ENCODE data around the gene AMPD2.
"Not testable (repeated sequence)": the region's sequence is repeated elsewhere in the genome, so short reads cannot be mapped to it uniquely, and the experiment has no call there.

Gene AMPD2

DNA sequence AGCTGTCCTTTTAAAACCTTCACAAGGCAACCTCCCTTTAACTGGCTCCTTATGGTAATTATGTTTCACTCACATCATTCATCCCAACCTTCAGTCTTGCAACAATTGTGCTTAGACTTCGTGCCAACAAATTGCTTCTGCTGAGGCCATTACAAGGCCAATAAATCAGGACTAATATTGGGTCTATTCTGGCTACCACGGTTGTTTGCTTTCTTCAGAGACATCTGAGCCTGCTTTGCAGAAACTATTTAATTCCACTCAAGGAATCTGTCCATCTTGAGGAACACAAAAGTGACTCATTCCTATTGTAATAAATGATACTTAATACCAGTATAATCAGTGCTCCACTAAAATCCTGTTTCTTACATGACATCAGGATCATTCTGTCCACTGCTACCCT lies 33.7 kb downstream of the AMPD2 start:
- no peak for DNase-seq (ENCODE audit: low read depth)

- no peak for DNase-seq (ENCODE audit: low read depth)
These were observed 34.9 kb downstream of the AMPD2 start for GRCh38 chr1:109654519-109654918.

GRCh38 chr1:109655615-109656519 lies 36.2 kb downstream of the AMPD2 start, which contains the start of gene GSTM4:
Gene GSTM4, plus strand, starts transcription at chr1:109656099. Its CDS starts 291 bp downstream, at chr1:109656390.
- peak; percentile 47 for DNase-seq (ENCODE audit: low read depth)

DNA sequence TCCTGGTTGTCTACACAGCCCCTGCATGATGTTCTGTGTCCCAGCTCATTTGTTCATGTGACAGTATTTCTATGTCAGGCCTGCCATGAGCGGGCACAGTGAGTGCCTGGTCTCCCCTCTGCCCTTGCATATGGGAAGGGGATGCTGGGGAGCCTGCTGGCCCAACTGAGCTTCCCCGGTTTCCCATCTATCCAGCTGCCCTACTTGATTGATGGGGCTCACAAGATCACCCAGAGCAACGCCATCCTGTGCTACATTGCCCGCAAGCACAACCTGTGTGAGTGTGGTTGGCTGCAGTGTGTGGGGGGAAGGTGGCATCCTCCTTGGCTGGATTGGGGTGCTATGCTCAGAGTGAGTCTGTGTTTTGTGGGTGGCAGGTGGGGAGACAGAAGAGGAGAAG lies 37.8 kb downstream of the AMPD2 start:
- DNase-seq (ENCODE audit: low read depth) = no peak

- DNase-seq (ENCODE audit: low read depth) = no peak
These were observed 38.3 kb downstream of the AMPD2 start for GRCh38 chr1:109657970-109658369.

- no peak for DNase-seq (ENCODE audit: low read depth)
These were observed 39.0 kb downstream of the AMPD2 start for GRCh38 chr1:109658533-109659042.

- no peak for DNase-seq (ENCODE audit: low read depth)
These were observed 39.5 kb downstream of the AMPD2 start for GRCh38 chr1:109659145-109659544.

DNA sequence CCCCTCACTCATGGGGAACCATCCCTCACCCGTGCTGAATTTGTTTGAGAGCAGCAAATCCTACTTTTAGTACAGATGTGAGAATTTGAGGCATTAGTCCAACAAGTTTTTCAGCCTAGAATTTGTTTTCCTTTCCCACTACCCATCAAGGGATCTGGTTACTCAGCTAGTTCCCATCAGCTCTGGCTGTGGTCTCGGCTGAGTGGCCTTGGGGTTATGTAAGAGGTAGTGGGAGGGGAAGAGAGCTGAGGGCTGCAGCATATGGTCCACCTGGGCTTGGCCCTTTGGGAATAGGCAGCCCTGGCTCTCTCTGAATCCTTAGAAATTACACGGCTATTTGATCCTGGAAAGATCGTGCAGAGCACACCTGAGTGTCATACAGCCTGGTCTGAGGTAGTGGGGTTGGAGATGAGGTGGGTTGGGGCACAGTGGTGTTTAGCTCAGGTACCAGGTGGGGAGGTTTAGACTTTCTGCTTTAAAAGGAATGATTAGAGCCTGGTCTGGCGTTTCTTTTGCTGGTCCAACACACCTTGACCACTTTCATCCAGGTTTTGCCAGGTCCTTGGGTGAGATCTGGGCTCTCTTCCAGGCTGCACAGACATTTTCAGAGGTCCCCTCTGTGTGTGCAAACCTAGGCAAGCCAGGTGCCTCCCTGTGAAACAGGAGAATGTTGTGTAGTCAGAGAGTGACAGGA lies 40.5 kb downstream of the AMPD2 start:
- no peak for DNase-seq (ENCODE audit: low read depth)

GRCh38 chr1:109660691-109661026 lies 41.0 kb downstream of the AMPD2 start:
- not testable (repeated sequence) for DNase-seq (ENCODE audit: low read depth)

GRCh38 chr1:109661391-109661790 lies 41.8 kb downstream of the AMPD2 start:
- DNase-seq (ENCODE audit: low read depth) = no peak

- no peak for DNase-seq (ENCODE audit: low read depth)
These were observed 45.0 kb downstream of the AMPD2 start for GRCh38 chr1:109664671-109665070.

DNA sequence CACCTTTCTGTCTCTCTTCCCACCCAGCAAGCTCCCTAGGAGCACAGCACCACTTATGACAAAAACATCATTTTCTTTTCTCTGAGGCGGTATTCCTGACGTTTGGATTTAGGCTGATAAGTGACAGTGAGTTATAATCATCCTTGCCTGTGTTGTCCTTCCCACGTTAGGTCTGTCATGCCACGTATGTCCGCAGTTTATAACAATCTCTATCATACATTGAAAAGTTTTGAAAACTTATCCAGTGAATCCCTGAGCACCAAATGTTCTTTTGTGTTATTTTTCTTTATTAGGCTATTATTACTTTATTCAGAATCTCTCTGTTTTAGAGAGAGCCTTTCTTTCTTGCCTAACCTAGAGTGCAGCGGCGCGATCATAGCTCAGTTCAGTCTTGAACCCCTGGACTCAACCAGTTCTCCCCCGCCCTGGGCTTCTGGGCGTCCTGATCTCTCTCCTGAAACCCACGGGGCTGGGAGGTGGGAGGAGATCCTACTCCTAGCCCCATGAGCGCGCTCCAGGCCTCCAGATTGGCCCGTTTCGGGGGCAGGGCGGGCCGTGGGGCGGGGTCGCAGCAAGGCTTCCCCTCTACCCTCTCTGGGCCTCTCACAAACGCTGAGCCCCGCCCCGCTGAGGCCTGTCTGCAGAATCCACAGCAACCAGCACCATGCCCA lies 48.0 kb downstream of the AMPD2 start, which contains the start of gene GSTM2:
GSTM2 (plus strand) TSS at position 606 of the 671 bp plus-strand sequence; CDS start at position 665, 59 bp downstream.
- DNase-seq (ENCODE audit: low read depth) = peak; percentile 52

DNA sequence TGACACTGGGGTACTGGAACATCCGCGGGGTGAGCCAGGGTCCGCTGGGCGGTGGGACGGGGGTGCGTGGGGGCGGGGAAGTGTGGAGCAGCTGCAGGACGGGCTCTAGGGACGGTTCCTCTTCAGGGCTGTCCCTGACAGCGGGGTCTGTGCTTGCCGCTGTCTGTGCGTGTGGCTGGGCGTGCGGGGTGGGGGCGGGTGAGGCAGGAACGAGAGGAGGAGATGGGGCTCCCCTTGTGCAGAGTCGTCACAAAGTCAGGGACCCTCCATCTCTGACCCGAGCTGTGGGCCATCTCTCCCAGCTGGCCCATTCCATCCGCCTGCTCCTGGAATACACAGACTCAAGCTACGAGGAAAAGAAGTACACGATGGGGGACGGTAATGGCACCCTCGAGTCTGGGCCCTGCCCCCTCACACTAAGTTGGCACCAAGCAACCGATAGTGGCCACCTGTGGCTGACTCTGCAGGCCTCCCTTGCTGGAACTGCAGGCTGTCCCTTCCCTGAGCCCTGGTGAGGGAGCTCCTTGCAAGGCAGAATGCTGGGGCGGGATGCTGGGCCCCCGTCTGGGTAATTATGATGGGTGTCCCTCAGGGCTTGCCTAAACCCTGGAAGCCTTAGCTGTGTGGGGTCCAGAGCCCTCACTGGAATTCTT lies 48.6 kb downstream of the AMPD2 start:
- no peak for DNase-seq (ENCODE audit: low read depth)

DNA sequence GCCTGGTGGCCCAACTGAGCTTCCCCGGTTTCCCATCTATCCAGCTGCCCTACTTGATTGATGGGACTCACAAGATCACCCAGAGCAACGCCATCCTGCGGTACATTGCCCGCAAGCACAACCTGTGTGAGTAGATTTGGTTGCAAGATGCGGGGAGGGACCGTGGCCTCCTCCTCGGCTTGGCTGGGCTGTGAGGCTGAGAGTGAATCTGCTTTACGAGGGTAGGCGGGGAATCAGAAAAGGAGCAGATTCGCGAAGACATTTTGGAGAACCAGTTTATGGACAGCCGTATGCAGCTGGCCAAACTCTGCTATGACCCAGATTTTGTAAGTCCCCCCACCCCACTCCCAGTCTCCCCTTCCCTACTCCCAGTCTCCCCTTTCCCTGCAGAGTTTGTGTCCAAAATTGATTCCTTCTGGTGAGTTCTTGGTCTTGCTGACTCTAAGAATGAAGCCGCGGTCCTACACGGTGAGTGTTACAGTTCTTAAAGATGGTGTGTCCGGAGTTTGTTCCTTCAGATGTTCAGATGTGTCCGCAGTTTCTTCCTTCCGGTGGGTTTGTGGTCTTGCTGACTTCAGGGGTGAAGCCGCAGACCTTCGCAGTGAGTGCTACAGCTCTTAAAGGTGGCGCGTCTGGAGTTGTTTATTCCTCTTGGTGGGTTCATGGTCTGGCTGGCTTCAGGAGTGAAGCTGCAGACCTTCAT lies 49.8 kb downstream of the AMPD2 start:
- DNase-seq (ENCODE audit: low read depth) = no peak

GRCh38 chr1:109669949-109670302 lies 50.3 kb downstream of the AMPD2 start:
- DNase-seq (ENCODE audit: low read depth) = not testable (repeated sequence)

GRCh38 chr1:109671067-109671466 lies 51.4 kb downstream of the AMPD2 start:
- DNase-seq (ENCODE audit: low read depth) = no peak

DNA sequence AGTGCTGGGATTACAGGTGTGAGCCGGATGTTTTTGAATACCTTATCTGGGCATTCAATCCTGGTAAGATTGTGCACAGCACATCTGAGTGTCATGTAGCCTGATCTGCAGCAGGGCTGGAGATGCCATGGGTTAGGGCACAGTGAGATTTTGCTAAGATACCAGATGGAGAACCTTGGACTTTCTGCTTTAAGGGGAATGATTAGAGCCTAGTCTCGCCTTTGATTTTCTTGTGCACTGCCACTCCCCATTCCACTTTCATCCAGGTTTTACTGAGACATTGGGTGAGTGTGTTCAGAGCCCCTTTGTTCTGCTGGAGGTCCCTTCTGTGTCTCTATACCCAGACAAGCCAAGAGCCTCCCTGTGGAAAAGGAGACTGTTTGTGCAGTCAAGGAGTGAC lies 54.2 kb downstream of the AMPD2 start:
- DNase-seq (ENCODE audit: low read depth) = not testable (repeated sequence)

- DNase-seq (ENCODE audit: low read depth) = not testable (repeated sequence)
These were observed 57.2 kb downstream of the AMPD2 start for GRCh38 chr1:109676683-109677381.

DNA sequence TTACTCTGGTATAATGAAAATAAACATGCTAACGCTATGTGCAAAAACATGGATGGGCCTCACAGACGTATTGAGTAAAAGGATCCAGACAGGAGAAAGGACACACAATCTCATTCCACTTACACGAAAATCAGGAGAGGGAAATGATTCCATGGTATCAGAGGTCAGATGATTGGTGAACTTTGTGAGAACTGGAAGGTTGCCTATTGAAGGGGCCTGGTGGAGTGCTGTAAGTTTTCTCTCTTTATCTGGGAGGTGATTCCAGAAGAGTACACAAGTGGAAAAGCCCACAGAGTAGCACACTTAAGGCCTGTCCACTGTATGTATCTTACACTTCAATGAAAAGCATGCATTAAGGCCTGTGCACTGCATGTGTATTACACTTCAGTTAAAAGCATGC lies 57.8 kb downstream of the AMPD2 start:
- DNase-seq (ENCODE audit: low read depth) = no peak

GRCh38 chr1:109678637-109679036 lies 59.0 kb downstream of the AMPD2 start:
- not testable (repeated sequence) for DNase-seq (ENCODE audit: low read depth)
